ENCODE data around the gene PIBF1.
"Not testable (repeated sequence)": the region's sequence is repeated elsewhere in the genome, so short reads cannot be mapped to it uniquely, and the experiment has no call there.

PIBF1 gene

GRCh38 chr13:72820898-72821279, 39.0 kb downstream of the PIBF1 start:
- DNase-seq (ENCODE audit: low spot score) = no peak

DNA sequence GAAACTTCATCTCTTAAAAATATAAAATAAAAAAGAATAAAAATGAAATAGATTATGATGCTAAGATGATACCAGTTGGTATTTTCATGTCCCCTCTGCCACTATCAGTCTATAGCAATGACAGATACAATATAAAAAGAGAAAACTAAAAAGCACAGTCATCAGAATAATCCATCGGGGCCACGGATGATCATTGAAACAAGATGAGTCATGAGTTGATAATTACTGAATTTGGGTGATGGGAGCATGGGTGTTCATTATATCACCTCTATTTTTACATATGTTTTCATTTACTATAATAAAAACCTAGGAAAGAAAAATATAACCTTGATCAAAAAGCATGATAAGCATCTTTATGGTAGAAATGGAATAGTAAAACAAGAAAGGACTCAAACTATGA, 41.1 kb downstream of the PIBF1 start:
- no peak for DNase-seq (ENCODE audit: low spot score)

DNA sequence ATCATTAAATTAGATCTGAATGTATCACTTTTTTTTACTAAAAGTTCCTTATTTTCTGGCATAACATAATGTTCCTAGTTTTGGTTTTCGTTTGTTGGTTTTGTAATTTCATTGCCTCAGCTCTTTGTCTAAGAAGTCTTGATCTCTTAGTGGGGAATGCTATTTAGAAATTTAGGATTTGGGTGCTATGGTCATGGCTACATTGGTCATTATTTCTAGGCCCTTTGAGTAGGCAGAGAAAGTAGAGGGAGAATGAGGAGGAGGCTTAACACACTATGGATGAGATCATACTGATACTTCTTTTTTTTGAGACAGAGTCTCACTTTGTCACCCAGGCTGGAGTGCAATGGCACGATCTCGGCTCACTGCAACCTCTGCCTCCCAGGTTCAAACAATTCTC, 41.8 kb downstream of the PIBF1 start:
- DNase-seq (ENCODE audit: low spot score) = no peak

DNA sequence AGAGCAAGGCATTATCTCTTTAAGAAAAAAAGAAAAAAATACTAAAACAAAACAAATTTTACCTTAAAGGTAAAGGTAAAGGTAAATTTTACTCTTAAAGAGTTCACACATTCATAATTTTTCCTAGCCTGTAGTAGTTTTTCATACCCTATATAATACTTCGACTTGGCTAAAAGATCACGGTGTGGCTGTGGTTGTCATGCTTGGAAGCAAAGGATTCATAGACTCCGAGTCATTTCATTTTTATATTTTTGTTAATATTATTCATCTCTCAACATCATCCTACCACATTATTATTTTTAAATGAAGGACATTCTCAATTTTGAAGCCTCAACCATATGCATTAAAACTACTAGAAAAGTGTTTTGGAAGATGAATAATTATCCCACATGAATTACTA, 52.7 kb downstream of the PIBF1 start:
- no peak for DNase-seq (ENCODE audit: low spot score)

DNA sequence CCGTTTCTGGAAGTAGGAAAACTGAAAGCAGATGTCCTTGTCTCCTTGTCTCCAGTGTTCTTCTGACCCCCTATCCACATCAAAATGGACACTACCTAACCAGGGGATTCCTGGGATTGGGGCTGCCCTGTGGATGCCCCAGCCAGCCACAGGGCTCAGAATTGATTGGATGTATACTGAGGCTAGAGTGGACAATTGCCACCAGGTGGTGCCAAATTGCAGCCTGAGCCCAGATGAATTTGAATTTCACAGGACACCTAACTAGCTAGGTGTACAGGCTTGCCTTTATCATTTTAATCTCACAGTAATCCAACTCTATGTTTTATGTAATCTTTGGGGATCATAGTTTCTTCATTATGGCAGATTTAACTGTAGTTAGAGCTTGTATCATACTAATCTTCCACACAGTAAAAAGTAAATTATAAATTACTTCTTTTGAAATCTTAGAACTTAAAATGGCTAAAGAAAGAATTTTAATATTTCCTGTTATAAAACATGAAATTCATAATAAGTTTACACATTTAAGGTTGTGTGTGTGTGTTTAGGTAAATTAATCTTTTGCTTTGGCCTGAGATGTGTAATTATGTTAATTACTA, 58.0 kb downstream of the PIBF1 start:
- peak; percentile 35 for DNase-seq (ENCODE audit: low spot score)

DNA sequence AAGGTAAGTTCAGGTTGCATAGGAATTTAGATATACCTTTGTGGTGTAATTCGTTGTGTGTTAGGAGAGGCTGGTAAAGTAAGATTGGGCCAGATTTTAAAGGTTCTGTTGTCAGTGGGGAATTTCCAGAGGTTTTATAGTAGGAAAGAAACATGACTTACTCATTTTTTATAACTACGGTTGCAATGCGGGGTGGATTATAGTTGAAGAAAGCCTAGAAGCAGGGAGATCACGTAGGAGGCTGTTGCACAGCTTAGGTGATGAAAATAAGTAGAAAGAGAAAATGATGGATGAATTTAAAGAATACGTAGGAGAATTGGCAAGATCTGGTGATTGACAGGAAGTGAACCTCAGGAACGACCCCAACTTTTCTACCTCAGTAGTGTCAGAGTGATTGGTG, 61.1 kb downstream of the PIBF1 start:
- no peak for DNase-seq (ENCODE audit: low spot score)

GRCh38 chr13:72845148-72845547, 63.2 kb downstream of the PIBF1 start:
- not testable (repeated sequence) for DNase-seq (ENCODE audit: low spot score)

DNA sequence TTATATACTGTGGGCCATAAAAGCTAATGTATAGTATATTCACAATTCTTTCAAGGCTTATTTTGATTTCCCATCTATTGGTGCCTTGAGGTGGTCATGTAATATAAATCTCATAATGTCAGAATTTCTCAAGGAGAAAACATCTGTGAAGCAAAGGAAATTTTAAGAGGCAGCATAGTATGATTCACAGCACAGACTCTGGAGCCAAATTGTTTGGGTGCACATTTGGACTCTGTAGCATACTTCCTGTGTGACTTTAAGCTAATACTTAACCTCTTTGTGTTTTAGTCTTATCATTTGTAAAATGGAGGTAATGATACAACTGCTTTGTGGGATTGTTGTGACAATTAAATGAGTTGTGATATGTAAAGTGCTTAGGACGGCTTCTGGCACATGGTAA, 67.6 kb downstream of the PIBF1 start:
- DNase-seq (ENCODE audit: low spot score) = no peak

- DNase-seq (ENCODE audit: low spot score) = no peak
Measured at GRCh38 chr13:72850959-72851677, 69.2 kb downstream of the PIBF1 start.

GRCh38 chr13:72851678-72852014, 69.7 kb downstream of the PIBF1 start:
- DNase-seq (ENCODE audit: low spot score) = no peak

DNA sequence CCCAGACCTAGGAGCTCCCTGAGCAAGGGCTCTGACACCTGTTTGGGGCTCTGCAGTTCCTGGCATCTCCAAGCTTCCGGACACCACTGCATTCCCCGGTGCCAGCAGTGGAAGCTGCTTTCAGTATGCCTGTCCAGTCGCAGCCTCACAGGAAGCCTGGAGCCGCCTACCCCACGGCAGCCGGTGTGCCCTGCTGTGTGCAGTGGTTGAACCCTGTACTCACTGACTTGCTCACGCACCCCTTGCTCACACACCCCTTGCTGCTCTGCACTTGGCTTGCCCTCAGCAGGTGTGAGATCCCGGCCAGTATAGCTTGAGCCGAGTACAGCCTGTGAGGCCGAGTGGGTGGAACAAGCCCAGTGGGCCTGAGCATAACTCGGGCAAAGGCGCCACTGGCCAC, 70.3 kb downstream of the PIBF1 start:
- DNase-seq (ENCODE audit: low spot score) = no peak

DNA sequence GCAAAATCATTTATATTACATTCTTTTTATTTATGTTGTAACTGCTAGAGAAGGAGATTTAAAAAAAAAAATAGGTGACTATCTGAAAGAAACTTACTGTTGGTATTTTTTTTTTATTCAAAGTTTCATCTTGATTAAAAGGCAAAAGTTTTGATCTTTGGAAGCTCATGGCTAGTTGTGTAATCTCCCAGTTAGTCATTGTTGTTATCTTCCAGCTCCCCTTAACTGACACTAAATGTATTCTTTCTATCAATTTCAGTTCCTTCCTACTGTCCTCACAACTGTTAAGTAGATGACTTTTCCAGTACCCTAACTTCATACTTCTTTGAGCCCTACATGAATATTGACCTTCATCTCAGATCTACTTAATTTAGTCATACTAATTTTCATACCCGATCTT, 71.1 kb downstream of the PIBF1 start:
- no peak for DNase-seq (ENCODE audit: low spot score)

DNA sequence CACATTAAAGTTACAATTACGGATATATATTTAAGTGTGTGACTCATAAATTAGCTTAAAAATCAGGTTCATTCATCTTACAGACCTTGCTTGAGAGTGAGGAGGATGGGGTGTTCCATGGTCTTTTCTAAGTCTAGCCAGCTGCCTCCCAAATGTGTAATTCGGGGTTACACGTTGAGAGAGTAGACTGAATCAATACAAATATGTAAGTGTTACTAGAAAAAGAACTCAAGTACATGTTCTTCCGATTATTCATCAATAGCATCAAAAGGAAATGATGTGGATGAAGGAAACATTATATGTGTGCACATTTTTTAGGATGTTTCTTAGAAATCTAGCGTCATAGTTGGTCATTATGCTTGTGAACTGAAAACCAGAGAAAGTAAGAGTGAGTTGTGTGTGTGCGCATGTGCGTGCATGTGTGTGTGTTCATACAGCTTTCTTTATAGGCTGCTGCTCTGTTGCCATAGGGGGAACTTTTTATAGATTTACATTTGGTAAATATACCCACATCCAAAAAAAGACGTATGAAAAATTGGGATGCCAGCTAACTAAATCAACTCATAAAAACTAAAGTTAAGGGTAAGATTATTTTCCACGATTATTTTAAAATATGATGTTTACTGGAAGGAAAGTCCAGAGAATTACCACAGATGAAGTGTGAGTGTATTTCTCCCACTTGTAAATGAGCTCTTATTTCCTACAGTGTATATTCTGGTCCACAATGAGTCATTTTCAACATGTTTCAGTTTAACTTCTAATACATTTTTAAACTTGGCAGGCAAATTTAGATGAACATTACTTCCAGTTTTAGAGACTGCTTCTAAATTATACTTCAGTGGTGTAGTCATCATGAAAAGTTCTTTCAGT, 82.4 kb downstream of the PIBF1 start:
- DNase-seq (ENCODE audit: low spot score) = no peak

DNA sequence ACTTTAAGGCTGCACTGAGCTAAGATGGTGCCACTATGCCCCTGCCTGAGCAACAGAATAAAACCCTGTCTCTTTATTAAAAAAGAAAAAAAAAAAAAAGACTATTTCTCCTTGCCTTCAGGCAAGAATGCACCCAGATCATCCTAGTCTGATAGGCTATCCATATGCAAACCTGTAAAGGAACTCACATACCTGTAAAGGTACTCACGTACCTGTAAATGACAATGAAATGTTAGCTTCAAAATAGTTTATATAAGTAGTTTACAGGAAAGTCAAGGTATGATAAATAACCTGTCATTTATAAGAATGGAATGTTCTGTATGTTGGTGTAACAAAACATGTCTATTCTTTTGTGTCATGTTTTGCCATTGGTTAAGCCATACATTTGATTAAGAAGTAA, 86.3 kb downstream of the PIBF1 start:
- DNase-seq (ENCODE audit: low spot score) = no peak

DNA sequence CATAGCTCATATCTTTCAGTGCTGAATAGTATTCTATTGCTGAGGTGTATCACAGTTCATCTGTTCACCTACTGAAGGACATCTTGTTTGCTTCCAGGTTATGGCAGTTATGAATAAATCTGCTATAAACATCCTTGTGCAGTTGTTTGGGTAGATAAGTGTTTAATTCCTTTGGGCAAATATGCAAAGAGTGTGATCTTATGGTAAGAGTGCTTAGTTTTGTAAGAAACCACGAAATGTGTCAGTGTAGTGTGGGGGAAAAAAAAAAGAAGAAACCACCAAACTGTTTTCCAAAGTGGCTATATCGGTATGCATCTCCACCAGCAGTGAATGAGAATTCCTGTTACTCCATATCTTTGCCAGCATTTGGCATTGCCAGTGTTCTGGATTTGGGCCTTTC, 93.3 kb downstream of the PIBF1 start:
- no peak for DNase-seq (ENCODE audit: low spot score)

DNA sequence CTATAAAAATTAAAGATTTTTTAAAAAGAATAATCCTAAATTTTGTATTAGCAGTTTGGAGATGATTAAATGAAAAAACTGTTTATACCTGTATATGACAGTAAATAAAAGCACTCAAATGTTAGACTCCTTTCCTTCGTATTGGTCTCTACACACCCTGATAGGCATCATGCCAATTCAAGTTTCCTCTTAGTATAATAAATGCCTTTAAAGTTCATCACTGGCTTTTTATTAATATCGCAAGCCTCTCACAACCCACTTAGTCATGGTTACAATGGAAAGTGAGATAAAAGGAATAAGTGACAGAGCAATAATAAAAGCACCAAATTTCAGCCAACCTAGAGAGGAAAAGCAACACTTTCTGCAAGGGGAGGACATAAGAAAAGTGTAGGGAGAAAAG, 102.2 kb downstream of the PIBF1 start:
- DNase-seq (ENCODE audit: low spot score) = no peak

DNA sequence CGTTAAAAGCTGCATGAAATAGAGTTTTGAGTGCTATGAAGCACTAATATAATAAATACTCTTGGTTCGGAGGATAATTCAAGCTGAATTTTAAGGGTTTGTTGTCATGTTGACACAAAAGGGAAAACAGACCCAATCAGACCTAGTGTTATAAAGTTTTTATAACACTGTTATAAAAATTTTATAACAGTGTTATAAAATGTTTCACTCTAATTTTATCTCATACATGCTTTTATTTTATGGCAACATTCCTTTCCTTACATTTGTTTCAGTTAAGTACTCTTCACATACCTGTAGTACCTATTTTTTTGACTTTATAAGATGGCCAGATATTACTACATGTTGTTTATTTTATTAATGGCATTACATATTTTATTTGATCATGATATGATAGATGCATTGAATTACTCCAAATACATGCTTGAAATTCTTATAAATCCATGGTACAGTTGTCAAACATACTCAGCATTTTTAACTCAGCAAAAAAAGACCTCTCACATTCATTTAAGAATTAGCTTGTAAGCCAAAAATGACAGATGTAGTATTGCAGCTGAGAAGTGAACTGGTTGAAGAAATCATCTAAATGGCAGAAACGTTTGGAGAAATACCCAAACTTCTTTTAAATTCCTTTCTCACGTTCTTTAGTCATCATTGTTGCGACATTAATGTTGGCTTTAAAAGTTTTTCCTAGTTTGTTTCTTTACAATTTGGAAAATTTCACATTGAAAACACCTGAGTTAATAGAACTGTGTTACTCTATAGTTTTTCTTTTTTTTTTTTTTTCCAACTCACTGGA, 104.5 kb downstream of the PIBF1 start:
- DNase-seq (ENCODE audit: low spot score) = no peak

DNA sequence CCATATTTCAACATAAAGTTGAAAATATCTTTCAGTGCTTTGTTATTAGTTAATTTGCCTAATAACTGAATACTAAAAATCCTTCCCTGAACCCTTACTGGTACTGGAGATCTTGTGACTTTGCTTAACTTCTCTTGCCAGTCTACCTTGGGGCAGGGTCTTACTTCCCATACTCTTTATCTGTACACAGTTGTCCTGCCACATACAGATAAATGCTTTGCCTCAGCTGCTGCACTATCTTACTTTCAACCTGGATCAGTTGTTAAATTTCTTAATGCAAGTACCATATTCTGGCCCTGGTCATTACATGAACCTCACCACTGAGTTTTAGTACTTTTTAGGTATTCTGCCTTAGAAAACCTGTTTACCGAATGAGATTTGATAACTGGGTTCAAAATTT, 107.6 kb downstream of the PIBF1 start:
- no peak for DNase-seq (ENCODE audit: low spot score)

DNA sequence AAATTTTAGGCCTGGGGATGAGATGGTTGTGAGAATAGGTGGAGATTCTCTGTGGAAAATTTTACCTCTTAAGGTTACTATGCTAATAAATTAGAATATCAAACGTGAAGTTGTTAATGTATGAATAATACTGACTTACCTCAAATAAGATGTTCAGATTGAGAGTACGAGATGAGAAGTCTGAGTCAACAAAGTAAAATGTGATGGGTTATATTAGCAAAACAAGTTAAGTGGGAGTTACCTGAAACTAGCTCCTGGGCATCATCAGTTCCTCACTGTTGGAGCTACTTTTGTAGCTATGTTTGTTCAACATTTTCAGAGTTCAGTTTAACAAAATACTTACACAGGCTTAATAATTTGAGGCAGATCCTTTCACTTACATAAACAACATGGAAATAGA, 108.6 kb downstream of the PIBF1 start:
- DNase-seq (ENCODE audit: low spot score) = no peak

DNA sequence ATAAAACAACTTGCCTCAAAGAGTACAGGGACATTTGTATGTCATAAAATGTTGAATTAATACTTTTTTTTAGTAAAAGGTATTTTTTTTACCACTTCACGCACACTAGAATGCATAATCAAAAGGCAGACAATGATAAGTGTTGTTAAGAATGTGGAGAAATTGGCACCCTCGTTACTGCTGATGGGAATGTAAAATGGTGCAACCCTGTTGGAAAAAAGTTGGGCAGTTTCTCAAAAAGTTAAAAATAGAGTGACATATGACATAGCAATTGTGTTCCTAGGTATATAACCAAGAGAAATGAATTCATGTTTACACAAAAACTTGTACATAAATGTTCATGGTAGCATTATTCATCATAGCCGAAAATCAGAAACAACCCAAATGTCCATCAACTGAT, 109.5 kb downstream of the PIBF1 start:
- DNase-seq (ENCODE audit: low spot score) = no peak

DNA sequence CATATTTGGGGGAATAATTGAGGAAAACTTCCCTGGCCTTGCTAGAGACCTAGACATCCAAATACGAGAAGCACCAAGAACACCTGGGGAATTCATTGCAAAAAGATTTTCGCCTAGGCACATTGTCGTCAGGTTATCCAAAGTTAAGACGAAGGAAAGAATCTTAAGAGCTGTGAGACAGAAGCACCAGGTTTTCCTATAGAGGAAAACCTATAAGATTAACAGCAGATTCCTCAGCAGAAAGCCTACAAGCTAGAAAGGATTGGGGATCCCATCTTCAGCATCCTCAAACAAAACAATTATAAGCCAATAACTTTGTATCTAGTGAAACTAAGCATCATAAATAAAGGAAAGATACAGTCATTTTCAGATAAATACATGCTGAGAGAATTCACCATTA, 114.9 kb downstream of the PIBF1 start:
- DNase-seq (ENCODE audit: low spot score) = no peak

DNA sequence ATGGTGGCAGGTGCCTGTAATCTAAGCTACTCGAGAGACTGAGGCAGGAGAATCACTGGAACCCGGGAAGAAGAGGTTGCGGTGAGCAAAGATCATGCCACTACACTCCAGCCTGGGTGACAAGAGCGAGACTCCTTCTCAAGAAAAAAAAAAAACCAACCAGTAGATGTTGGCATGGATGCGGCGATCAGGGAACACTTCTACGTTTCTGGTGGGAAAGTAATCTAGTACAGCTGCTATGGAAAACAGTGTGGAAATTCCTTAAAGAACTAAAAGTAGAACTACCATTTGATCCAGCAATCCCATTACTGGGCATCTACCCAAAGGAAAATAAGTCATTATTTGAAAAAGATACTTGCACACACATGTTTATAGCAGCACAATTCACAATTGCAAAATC, 119.6 kb downstream of the PIBF1 start:
- DNase-seq (ENCODE audit: low spot score) = not testable (repeated sequence)

DNA sequence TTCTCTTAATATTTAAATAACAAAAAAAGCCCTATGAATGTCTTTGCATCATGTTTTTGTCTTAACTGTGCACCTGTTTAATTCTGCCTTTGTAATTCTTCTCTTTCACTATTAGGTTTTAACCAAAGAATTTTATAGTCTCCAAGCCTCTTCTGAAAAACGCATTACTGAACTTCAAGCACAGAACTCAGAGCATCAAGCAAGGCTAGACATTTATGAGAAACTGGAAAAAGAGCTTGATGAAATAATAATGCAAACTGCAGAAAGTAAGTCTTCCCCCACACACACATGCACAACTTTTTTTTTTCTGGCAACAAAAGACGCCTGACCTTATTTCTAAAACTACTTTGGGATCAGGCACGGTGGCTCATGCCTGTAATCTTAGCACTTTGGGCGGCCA, 126.5 kb downstream of the PIBF1 start:
- no peak for DNase-seq (ENCODE audit: low spot score)
